GM12875 (cell line): Measurements from ENCODE around the gene CDYL2.

Experiments
- H3K4me3 ChIP-seq: one replicate; pipeline ENCODE4 v1.5.1; 2011; ENCODE audit warnings: low read depth, low read length, control low read depth
- CTCF ChIP-seq: IDR thresholded peaks from 2 replicates; pipeline ENCODE4 v1.5.1; 2011; ENCODE audit warnings: low read depth, mild to moderate bottlenecking, control low read depth, inconsistent platforms, low read length, moderate library complexity, borderline replicate concordance; ENCODE audit not compliant: insufficient read depth

The CDYL2 gene

GRCh38 chr16:80752541-80752940 lies 51.9 kb downstream of the CDYL2 start:
- no peak overlapping the region for H3K4me3 ChIP-seq
- no peak for TF ChIP-seq CTCF

- no peak for TF ChIP-seq CTCF
- H3K4me3 ChIP-seq = no peak overlapping the region
These were observed 53.2 kb downstream of the CDYL2 start for GRCh38 chr16:80751167-80751566.

- no peak overlapping the region for H3K4me3 ChIP-seq
- no peak for TF ChIP-seq CTCF
These were observed 58.2 kb downstream of the CDYL2 start for GRCh38 chr16:80746231-80746630.

GRCh38 chr16:80744856-80745255 lies 59.5 kb downstream of the CDYL2 start:
- 0 out of 2 replicates have a peak, but pooled peaks have one; percentile 3 for TF ChIP-seq CTCF

GRCh38 chr16:80743772-80744171 lies 60.6 kb downstream of the CDYL2 start:
- H3K4me3 ChIP-seq = no peak overlapping the region
- TF ChIP-seq CTCF = no peak

More at GRCh38 chr16:80744856-80745255, 59.5 kb downstream of the CDYL2 start:
- no peak overlapping the region for H3K4me3 ChIP-seq

- no peak for TF ChIP-seq CTCF
- H3K4me3 ChIP-seq = no peak overlapping the region
These were observed 61.1 kb downstream of the CDYL2 start for GRCh38 chr16:80743273-80743672.

GRCh38 chr16:80742331-80742730 lies 62.1 kb downstream of the CDYL2 start:
- TF ChIP-seq CTCF = no peak
- no peak overlapping the region for H3K4me3 ChIP-seq
